Activated CD8-positive, alpha-beta T cell treated with anti-CD3 and anti-CD28 coated beads for 36 hours (primary cell): ENCODE measurements around the gene HORMAD2. TPM values are rescaled to one million over a fixed set of nuclear protein-coding genes. Genes with fewer than 3 reads are reported as not detected.

Source experiments
- ATAC-seq: fragments of 200-7000 bp; cut with Tn5 transposase; one replicate; pipeline ENCODE4 v1.10.0; 2021; ENCODE audit warnings: mild to moderate bottlenecking, moderate library complexity
- CTCF ChIA-PET: fragments of 350-600 bp; sonication (Branson Sonifier 250); formaldehyde crosslinking; loops from one replicate; lab custom pipeline; 2021; ENCODE audit warnings: antibody characterized with exemption; lab: Charles Lee
- POLR2A ChIA-PET: fragments of 350-600 bp; sonication (Branson Sonifier 250); formaldehyde crosslinking; loops from one replicate; lab custom pipeline; 2021; ENCODE audit warnings: antibody characterized with exemption; lab: Charles Lee
- DNase-seq: peaks from one replicate; pipeline ENCODE4 v3.0.0-alpha.2; 2020
- H3K27ac Mint-ChIP-seq: one replicate; pipeline ENCODE4 v1.8.0; 2021; ENCODE audit warnings: mild to moderate bottlenecking, mixed read lengths
- H3K27me3 Mint-ChIP-seq: one replicate; pipeline ENCODE4 v1.8.0; 2021; ENCODE audit warnings: mixed read lengths
- H3K36me3 Mint-ChIP-seq: one replicate; pipeline ENCODE4 v1.8.0; 2021; ENCODE audit warnings: low read depth, mixed read lengths
- H3K4me1 Mint-ChIP-seq: one replicate; pipeline ENCODE4 v1.8.0; 2021; ENCODE audit warnings: low read depth, mixed read lengths
- H3K4me3 Mint-ChIP-seq: one replicate; pipeline ENCODE4 v1.8.0; 2021; ENCODE audit warnings: mild to moderate bottlenecking, moderate library complexity, mixed read lengths
- H3K9me3 Mint-ChIP-seq: one replicate; pipeline ENCODE4 v1.8.0; 2021; ENCODE audit warnings: mixed read lengths
- intact Hi-C: fragments of 100-400 bp; cut with micrococcal nuclease; formaldehyde crosslinking; loops from one replicate; pipeline ENCODE4 v1.10.0; 2022
- total RNA-seq, 2 experiments: library from RNA; stranded (reverse); gene quantifications; one replicate each; pipeline ENCODE4 v1.2.3, GENCODE V29; 2021
- TF ChIP-seq, protein P1 (sequence below): fragments of 200-600 bp; IDR thresholded peaks from one replicate; pipeline ENCODE4 v1.8.0; 2022; ENCODE audit warnings: antibody characterized with exemption, mild to moderate bottlenecking

HORMAD2 gene
- total RNA-seq, 2 experiments from 2014 or later: not detected

DNA sequence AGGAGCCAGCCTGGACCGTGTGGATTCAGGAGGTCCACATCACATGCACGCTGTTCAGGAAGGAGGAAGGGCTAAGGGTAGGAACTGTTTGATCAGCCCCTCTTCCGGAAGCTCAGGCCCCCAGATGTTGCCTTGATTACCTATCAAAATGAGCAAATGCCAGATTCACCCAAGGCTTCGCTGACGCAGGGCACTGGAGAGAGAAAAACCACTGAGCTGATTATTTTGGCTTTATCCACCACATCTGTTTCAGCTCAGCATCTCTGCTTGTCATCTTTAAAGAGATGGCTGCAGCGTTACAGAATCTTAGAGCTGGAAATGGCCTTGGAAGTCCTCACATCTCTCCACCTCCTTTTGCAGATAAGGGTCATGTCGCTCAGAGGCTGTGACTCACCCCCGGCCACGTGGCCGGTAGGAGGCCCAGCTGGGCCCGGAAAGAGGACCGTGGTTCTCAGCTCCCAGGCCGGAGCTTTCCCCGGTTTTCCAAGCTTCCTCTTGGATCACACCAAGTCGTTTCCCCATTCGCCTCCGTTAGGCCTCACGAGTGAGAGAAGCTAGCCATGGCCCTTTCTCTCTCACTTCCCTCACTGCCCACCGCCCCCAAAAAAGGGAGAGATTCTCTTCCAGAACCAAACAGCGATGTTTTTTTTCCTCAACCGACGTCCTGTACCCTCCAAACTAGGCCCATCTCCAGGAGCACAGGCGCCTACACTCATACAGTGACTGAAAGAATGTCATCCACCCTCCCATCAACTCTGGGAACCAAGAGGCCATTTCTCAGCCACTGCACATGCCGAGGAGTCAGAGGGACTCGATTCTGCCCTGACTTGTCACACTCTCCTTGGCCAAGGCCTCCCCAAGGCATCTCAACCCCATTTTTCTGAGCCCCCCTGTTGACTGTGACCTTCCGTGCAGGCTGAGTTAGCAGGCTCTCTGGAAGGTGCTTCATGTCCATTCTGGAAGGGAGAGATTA, 128.7 kb downstream of the HORMAD2 start:
- Mint-ChIP-seq H3K4me3 (no peak overlapping the region), H3K9me3 (no peaks in the 10 kb centered on the region), H3K4me1 (peaks cover 20% of the 10 kb centered on the region), H3K36me3 (no peaks in the 10 kb centered on the region), H3K27me3 (no peaks in the 10 kb centered on the region), H3K27ac (no peak overlapping the region)
- DNase-seq (peak; percentile 28), ATAC-seq (no peak)
- ChIA-PET CTCF (interaction anchor here (1.0 to 1.5 kb wide), 3 partner anchors 12 to 47 kb away, joined by 3 to 4 read pairs (median 3); no protein-coding TSS in a partner anchor), POLR2A (interaction anchor here (1.0 to 1.4 kb wide), 4 partner anchors 9 to 32 kb away, joined by 3 read pairs; no protein-coding TSS in a partner anchor)
- TF ChIP-seq, protein P1, sequence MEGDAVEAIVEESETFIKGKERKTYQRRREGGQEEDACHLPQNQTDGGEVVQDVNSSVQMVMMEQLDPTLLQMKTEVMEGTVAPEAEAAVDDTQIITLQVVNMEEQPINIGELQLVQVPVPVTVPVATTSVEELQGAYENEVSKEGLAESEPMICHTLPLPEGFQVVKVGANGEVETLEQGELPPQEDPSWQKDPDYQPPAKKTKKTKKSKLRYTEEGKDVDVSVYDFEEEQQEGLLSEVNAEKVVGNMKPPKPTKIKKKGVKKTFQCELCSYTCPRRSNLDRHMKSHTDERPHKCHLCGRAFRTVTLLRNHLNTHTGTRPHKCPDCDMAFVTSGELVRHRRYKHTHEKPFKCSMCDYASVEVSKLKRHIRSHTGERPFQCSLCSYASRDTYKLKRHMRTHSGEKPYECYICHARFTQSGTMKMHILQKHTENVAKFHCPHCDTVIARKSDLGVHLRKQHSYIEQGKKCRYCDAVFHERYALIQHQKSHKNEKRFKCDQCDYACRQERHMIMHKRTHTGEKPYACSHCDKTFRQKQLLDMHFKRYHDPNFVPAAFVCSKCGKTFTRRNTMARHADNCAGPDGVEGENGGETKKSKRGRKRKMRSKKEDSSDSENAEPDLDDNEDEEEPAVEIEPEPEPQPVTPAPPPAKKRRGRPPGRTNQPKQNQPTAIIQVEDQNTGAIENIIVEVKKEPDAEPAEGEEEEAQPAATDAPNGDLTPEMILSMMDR: no peak
- intact Hi-C loops: no loop called here

DNA sequence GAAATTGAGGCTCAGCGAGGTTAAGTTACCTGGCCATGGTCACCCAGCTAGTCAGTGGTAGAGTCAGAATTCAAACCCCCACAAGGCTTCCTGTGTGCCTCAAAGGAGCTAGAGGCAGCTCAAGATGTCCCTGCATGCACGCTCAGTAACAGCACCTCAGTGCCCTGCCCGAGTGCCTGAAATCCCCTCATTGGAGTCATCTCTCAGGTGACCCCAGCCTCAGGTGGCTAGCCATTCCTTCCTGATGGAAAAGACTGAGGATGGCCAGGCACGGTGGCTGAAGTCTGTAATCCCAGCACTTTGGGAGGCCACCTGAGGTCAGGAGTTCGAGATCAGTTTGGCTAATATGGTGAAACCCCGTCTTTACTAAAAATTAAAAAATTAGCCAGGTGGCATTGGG, 129.4 kb downstream of the HORMAD2 start:
- Mint-ChIP-seq H3K4me3 (no peak overlapping the region), H3K36me3 (no peaks in the 10 kb centered on the region), H3K27ac (no peak overlapping the region), H3K27me3 (no peaks in the 10 kb centered on the region), H3K4me1 (peaks cover 23% of the 10 kb centered on the region), H3K9me3 (no peaks in the 10 kb centered on the region)
- ChIA-PET POLR2A (interaction anchor here (0.6 to 1.4 kb wide), 5 partner anchors 9 to 32 kb away, joined by 3 read pairs; no protein-coding TSS in a partner anchor), CTCF (interaction anchor here (1.4 to 1.5 kb wide), 2 partner anchors 13 to 31 kb away, joined by 3 to 4 read pairs; no protein-coding TSS in a partner anchor)
- intact Hi-C loops: no loop called here
- no peak for DNase-seq
- no peak for ATAC-seq
- TF ChIP-seq, protein P1: no peak

DNA sequence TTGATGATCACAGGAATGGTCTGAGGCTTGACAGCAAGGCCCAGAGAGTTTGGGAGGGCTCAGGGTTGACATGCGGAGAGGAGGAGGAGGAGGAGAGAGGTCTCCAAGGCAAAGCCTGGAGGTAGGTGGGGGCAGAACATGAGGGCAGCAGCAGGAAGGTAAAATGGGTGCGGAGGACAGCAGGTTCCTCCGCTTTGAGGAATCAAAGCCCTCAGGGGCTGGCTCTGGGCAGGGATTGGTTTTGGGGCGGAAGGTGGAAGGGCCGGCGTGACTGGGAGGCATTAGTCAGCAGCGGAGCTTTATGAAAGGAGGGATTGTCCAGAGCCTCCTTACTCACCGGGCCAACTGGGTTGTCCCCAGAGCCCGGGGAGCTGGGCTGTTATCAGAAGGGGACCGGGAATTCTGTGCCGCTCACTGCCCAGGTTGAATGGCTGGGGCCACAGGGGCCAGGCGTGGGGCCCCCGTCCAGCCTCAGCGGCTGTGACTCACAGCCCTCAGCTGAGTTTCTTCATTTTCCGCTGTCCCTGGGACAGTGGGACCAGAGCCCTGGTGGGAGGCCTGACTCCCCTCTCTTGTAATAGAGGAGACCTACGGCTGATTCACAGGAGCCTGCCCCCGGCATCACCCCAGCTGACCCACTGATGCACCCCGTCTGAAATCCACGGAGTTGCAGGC, 130.1 kb downstream of the HORMAD2 start:
- no peaks in the 10 kb centered on the region for H3K9me3 Mint-ChIP-seq
- H3K4me1 Mint-ChIP-seq: peaks cover 26% of the 10 kb centered on the region
- H3K4me3 Mint-ChIP-seq: no peak overlapping the region
- no peak overlapping the region for H3K27ac Mint-ChIP-seq
- DNase-seq (no peak), ATAC-seq (no peak)
- TF ChIP-seq, protein P1: no peak
- ChIA-PET CTCF (no interaction called here), POLR2A (interaction anchor here (0.6 to 1.0 kb wide), 2 partner anchors 9 to 11 kb away, joined by 3 read pairs; no protein-coding TSS in a partner anchor)
- intact Hi-C loops: no loop called here
- no peaks in the 10 kb centered on the region for H3K36me3 Mint-ChIP-seq
- no peaks in the 10 kb centered on the region for H3K27me3 Mint-ChIP-seq

DNA sequence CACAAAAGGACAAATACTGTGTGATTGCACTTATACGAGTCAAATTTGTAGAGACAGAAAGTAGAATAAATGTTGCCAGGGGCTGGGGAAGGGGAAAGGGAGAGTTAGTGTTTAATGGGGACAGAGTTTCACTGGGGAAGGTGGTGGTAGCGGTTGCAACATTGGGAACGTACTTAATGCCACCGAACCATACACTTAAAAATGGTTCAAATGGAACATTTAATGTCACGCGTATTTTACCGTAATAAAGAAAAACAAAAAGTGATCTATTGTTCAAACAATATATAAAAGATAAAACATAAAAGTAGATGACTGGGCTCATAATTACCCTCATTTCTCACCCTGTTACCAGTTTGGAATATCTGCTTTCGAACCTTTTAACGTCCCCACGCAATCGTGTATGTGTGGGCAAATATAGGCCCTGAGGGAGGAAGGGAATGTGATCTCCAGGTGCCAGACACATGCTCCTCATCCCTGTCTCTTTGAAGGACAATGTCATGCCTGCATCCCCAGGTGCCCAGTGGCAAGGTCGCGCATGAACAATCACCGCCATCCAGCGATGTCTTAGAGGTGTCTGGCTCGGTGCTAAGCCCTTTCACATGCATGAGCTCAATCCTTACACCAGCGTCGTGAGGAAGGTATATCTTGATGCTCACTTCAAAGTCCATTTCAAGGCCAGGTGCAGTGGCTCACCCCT, 131.0 kb downstream of the HORMAD2 start:
- H3K27me3 Mint-ChIP-seq: no peaks in the 10 kb centered on the region
- H3K4me1 Mint-ChIP-seq: peaks cover 26% of the 10 kb centered on the region
- no peaks in the 10 kb centered on the region for H3K36me3 Mint-ChIP-seq
- ChIA-PET CTCF (interaction anchor here (1.6 kb wide), 1 partner anchor 77 kb away, joined by 4 read pairs; no protein-coding TSS in a partner anchor), POLR2A (no interaction called here)
- TF ChIP-seq, protein P1: no peak
- H3K27ac Mint-ChIP-seq: no peak overlapping the region
- intact Hi-C loops: no loop called here
- ATAC-seq (no peak), DNase-seq (no peak)
- no peak overlapping the region for H3K4me3 Mint-ChIP-seq
- H3K9me3 Mint-ChIP-seq: no peaks in the 10 kb centered on the region
